GM19240 (cell line): ENCODE data around the gene TBX3.

Source experiments
- DNase-seq: peaks from one replicate; pipeline ENCODE4 v3.0.0; 2011; ENCODE audit warnings: low spot score; ENCODE audit not compliant: insufficient read length

The TBX3 gene

GRCh38 chr12:114627393-114627792, 56.6 kb downstream of the TBX3 start:
- DNase-seq, result no peak

DNA sequence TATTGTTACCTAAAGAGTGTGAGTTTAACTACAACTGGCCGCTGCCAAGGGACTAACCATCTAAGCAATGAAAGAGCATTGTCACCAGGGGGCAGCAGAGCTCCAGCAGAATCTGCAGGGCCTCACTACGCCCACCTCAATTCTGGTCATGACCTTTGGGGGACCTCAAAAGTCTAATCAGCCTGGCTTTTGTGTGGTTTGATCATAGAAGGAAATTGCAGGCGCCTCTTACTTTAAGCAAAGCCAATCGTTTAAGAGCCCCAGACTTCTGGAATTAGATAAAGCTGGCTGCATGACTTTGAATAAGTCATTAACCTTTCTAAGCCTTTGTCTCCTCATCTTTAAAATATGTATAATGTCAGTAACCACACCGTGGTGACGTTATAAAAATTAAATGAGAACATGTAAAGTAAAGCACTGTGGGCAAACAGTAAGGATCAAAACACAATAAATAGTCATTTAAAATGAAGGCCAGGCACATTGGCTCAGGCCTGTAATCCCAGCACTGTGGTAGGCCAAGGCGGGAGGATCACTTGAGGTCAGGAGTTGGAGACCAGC, 58.6 kb downstream of the TBX3 start:
- DNase-seq, result peak; percentile 34

DNA sequence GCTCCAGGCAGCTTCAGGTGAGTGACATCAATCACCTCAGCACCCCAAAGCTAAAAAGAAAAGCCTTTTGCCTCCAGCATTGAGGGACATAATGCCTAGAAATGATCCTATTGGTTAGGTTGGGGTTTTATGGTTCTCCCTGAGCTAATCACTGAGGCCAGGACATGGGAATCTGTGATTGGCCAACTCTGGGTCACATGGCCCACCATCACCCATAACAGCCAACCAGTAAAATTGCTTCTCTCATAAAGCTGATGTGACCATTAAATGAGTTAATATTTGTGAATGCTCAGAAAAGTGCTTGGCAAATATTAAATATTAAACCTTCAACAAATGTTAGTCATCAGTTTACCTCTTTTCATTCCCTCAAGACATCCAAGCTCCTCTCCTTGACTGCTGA, 60.2 kb downstream of the TBX3 start:
- no peak for DNase-seq
